ENCODE data around the gene ARPC2.

ARPC2 gene

GRCh38 chr2:218217360-218218267 is 625 bp downstream of the ARPC2 start:
- DNase-seq, result no peak

- DNase-seq, result no peak
These were observed 1.5 kb downstream of the ARPC2 start for GRCh38 chr2:218218268-218219185.

GRCh38 chr2:218219934-218220333 is 2.9 kb downstream of the ARPC2 start:
- DNase-seq, result no peak

GRCh38 chr2:218221000-218221399 is 4.0 kb downstream of the ARPC2 start:
- no peak for DNase-seq

- no peak for DNase-seq
These were observed 6.1 kb downstream of the ARPC2 start for GRCh38 chr2:218223046-218223445.

GRCh38 chr2:218224186-218224585 is 7.2 kb downstream of the ARPC2 start:
- no peak for DNase-seq

GRCh38 chr2:218226903-218227302 is 9.9 kb downstream of the ARPC2 start:
- DNase-seq, result no peak

- DNase-seq, result no peak
These were observed 11.5 kb downstream of the ARPC2 start for GRCh38 chr2:218228366-218229090.

GRCh38 chr2:218229239-218229638 is 12.2 kb downstream of the ARPC2 start:
- peak; percentile 88 for DNase-seq

GRCh38 chr2:218229851-218230250 is 12.9 kb downstream of the ARPC2 start:
- no peak for DNase-seq

- no peak for DNase-seq
These were observed 13.9 kb downstream of the ARPC2 start for GRCh38 chr2:218230882-218231281.

- DNase-seq, result no peak
These were observed 16.6 kb downstream of the ARPC2 start for GRCh38 chr2:218233543-218233942.

GRCh38 chr2:218234521-218234920 is 17.5 kb downstream of the ARPC2 start:
- DNase-seq, result no peak

GRCh38 chr2:218235017-218235416 is 18.0 kb downstream of the ARPC2 start:
- no peak for DNase-seq

- DNase-seq, result no peak
These were observed 19.8 kb downstream of the ARPC2 start for GRCh38 chr2:218236829-218237228.

- no peak for DNase-seq
These were observed 21.9 kb downstream of the ARPC2 start for GRCh38 chr2:218238887-218239286.

GRCh38 chr2:218244204-218244603 is 27.2 kb downstream of the ARPC2 start:
- DNase-seq, result no peak

- DNase-seq, result no peak
These were observed 27.7 kb downstream of the ARPC2 start for GRCh38 chr2:218244665-218245064.

GRCh38 chr2:218245214-218245613 is 28.2 kb downstream of the ARPC2 start:
- DNase-seq, result no peak

- DNase-seq, result no peak
These were observed 32.7 kb downstream of the ARPC2 start for GRCh38 chr2:218249691-218250090.

- DNase-seq, result no peak
These were observed 35.7 kb downstream of the ARPC2 start for GRCh38 chr2:218252509-218253231.

- no peak for DNase-seq
These were observed 36.2 kb downstream of the ARPC2 start for GRCh38 chr2:218253232-218253625.

Data from fibroblast of upper back skin (primary cell).